Cortex of kidney (tissue), 1 donor: ENCODE data around the gene FIBP.

Source experiments
- DNase-seq: peaks from one replicate; lab custom pipeline; 2025; lab: John Stamatoyannopoulos, UW

FIBP gene

GRCh38 chr11:65890324-65891218, 2.3 kb upstream of the FIBP start, which contains the start of gene CCDC85B:
CCDC85B (plus strand) TSS chr11:65890673; CDS start chr11:65890784, 111 bp downstream.
- no peak for DNase-seq

GRCh38 chr11:65887723-65888162, 528 bp downstream of the FIBP start:
- no peak for DNase-seq

- no peak for DNase-seq
Observed at GRCh38 chr11:65886826-65887722, 1.2 kb downstream of the FIBP start.

GRCh38 chr11:65885808-65886536, 2.3 kb downstream of the FIBP start:
- no peak for DNase-seq

- no peak for DNase-seq
Observed at GRCh38 chr11:65885231-65885630, 3.0 kb downstream of the FIBP start.

GRCh38 chr11:65884716-65885092, 3.6 kb downstream of the FIBP start:
- DNase-seq = no peak

- no peak for DNase-seq
Observed at GRCh38 chr11:65883786-65884715, 4.2 kb downstream of the FIBP start.

- no peak for DNase-seq
Observed at GRCh38 chr11:65883058-65883761, 5.1 kb downstream of the FIBP start.

- DNase-seq = no peak
Observed at GRCh38 chr11:65882120-65883057, 5.9 kb downstream of the FIBP start.

GRCh38 chr11:65880844-65881421, 7.3 kb downstream of the FIBP start:
- no peak for DNase-seq

GRCh38 chr11:65880027-65880426, 8.2 kb downstream of the FIBP start:
- DNase-seq = no peak

GRCh38 chr11:65879617-65880016, 8.7 kb downstream of the FIBP start, which contains the start of gene CTSW:
CTSW (plus strand) TSS chr11:65879837; CDS start chr11:65879855, 18 bp downstream.
- no peak for DNase-seq

- DNase-seq = no peak
Observed at GRCh38 chr11:65873318-65874156, 14.7 kb downstream of the FIBP start.

GRCh38 chr11:65872586-65873317, 15.5 kb downstream of the FIBP start, which contains the start of gene EFEMP2:
EFEMP2 (minus strand) TSS chr11:65872800; CDS start chr11:65872354, 446 bp downstream.
- DNase-seq = no peak

- DNase-seq = no peak
Observed at GRCh38 chr11:65871811-65872548, 16.3 kb downstream of the FIBP start.
